ENCODE data around the gene UNKL. TPM values are rescaled to one million over a fixed set of nuclear protein-coding genes. Genes with fewer than 3 reads are reported as not detected.
A peak's percentile ranks its signal among the peaks of the same experiment; 100 is the strongest.
"Not testable (repeated sequence)": the region's sequence is repeated elsewhere in the genome, so short reads cannot be mapped to it uniquely, and the experiment has no call there.

The UNKL gene
- total RNA-seq, 2 experiments from 2014 or later = 19.6 to 24.9 TPM

DNA sequence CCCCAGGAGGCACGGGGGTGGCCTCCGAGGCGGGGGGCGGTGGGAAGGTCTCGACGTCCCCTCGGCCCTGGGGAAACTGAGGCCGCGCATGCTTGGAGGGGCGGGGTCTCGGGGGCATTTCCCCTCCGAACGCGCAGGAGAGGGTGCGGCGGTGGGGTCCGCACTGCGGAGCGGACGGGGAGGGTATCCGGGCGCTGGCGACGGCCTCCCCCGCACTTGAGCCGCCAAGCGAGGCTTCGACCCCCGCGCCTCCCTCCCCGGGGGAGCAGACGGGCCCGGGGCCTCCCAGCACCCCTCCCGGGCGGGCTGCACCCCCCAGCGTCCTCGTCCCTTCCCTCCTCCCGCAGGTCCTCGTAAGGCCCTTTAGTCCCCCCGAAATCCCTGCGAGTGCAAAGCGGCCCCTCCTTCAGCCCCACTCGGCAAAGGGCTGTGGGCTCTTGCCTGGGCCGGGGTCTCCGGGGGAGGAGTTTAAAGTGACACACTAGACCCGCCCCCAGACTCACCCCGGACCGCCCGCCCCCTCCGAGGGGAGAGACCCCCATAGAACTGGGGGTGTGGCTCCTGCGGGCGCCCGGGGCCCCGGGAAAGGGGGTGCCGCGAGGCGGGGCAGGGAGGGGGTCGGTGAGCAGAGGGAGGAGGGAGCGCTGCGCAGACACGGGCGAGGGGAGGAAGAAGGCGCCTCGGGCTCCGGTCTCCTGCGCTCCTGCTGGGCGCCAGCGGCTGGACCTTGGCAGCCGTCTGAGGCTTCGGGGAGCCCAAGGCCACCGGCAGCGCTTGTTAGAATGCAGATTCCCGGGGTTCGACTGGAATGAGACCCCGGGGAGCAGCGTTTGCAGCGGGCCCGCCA lies 80.4 kb downstream of the UNKL start:
- ATAC-seq (no peak), DNase-seq (no peak)
- H3K4me1 Mint-ChIP-seq (ENCODE audit: low read depth) = peaks cover 15% of the 10 kb centered on the region
- H3K27ac Mint-ChIP-seq = no peak overlapping the region
- CTCF ChIA-PET = interaction anchor here (1.2 kb wide), 1 partner anchor 29 kb away, joined by 5 read pairs; no protein-coding TSS in a partner anchor
- no peak overlapping the region for H3K4me3 Mint-ChIP-seq
- H3K9me3 Mint-ChIP-seq (ENCODE audit: insufficient read depth) = no peaks in the 10 kb centered on the region
- H3K36me3 Mint-ChIP-seq (ENCODE audit: low read depth) = no peaks in the 10 kb centered on the region
- H3K27me3 Mint-ChIP-seq (ENCODE audit: low read depth) = peaks cover 30% of the 10 kb centered on the region
- POLR2A ChIA-PET = interaction anchor here (0.5 to 1.5 kb wide), 2 partner anchors 22 to 23 kb away, joined by 3 read pairs; no protein-coding TSS in a partner anchor

DNA sequence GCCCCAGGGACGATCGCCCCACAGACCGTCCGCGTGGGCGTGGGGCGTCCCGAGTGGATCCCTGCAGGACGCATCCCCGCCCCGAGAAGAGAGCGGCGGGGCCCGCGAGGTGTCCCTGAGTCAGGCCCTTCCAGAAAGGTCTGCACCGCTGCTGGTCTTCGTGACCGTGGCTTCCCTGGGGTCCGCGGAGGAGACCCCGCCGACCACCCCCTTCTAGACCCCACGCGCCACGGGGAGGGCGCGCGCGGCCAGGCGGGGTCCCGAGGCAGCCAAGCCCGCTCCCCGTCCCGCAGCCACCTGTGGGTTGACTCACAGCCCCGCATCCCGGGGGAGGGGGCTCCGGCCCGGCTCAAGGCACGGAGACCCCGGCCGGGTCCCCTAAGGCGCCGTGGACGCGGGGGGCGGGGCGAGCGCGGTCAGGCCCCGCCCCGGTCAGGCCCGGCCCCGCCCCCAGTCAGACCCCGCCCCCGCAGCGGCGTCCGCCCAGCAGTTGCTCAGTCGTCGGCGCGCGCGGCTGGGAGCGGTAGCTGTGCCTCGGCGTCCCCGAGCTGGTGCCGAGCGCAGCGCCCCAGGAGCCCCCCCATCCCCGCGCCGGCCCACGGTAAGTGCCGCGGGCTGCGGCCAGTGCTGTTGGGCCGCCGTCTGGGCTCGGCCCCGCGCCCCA lies 81.2 kb downstream of the UNKL start, which contains the start of gene BAIAP3:
Gene BAIAP3, plus strand, starts transcription at position 497 of the 664 bp plus-strand sequence. CDS start 4,905 bp downstream, outside the sequence.
- ChIA-PET CTCF (interaction anchor here (1.0 kb wide), 1 partner anchor 33 kb away, joined by 3 read pairs; no protein-coding TSS in a partner anchor), POLR2A (interaction anchor here (1.5 to 3.0 kb wide), 3 partner anchors 18 to 24 kb away, joined by 3 to 15 read pairs (median 3); partner anchors contain the start of gene UBE2I)
- Mint-ChIP-seq H3K4me1 (ENCODE audit: low read depth) (peaks cover 15% of the 10 kb centered on the region), H3K4me3 (peak within 1 kb of the TSS; percentile 36), H3K9me3 (ENCODE audit: insufficient read depth) (no peaks in the 10 kb centered on the region), H3K27me3 (ENCODE audit: low read depth) (peaks cover 30% of the 10 kb centered on the region), H3K36me3 (ENCODE audit: low read depth) (no peaks in the 10 kb centered on the region), H3K27ac (no peak within 1 kb of the TSS)
- peak; percentile 60 for DNase-seq
- ATAC-seq = peak; percentile 55

DNA sequence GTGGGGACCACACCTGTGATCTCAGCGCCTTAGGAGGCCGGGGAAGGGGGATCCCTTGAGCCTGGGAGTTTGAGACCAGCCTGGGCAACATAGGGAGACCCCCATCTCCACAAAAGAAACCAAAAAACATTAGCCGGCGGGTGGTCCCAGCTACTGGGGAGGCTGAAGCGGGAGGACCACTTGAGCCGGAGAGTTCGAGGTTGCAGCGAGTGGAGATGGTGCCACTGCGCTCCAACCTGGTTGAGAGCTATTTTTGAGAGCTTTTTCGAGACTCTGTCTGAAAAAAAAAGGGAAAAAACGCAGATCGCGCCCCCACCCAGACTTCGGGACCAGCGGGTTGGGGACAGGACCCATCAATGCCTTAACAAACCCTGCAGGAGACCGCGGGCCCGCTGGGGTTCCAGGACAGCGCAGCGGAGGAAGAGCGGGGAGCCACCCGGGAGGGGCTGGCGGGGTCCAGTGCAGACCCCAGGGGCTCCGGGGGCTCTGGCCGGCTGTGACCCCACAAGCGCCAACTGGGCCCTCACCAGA lies 81.8 kb downstream of the UNKL start:
- Mint-ChIP-seq H3K27me3 (ENCODE audit: low read depth) (peaks cover 30% of the 10 kb centered on the region), H3K27ac (no peak overlapping the region), H3K36me3 (ENCODE audit: low read depth) (no peaks in the 10 kb centered on the region), H3K9me3 (ENCODE audit: insufficient read depth) (no peaks in the 10 kb centered on the region), H3K4me1 (ENCODE audit: low read depth) (peaks cover 15% of the 10 kb centered on the region), H3K4me3 (peak overlapping the region; percentile 36)
- DNase-seq (no peak), ATAC-seq (no peak)
- CTCF ChIA-PET = interaction anchor here (1.0 to 2.0 kb wide), 2 partner anchors 10 to 32 kb away, joined by 3 to 8 read pairs; no protein-coding TSS in a partner anchor
- POLR2A ChIA-PET = interaction anchor here (1.3 to 3.0 kb wide), 4 partner anchors 10 to 23 kb away, joined by 3 to 15 read pairs (median 4); partner anchors contain the start of gene UBE2I

DNA sequence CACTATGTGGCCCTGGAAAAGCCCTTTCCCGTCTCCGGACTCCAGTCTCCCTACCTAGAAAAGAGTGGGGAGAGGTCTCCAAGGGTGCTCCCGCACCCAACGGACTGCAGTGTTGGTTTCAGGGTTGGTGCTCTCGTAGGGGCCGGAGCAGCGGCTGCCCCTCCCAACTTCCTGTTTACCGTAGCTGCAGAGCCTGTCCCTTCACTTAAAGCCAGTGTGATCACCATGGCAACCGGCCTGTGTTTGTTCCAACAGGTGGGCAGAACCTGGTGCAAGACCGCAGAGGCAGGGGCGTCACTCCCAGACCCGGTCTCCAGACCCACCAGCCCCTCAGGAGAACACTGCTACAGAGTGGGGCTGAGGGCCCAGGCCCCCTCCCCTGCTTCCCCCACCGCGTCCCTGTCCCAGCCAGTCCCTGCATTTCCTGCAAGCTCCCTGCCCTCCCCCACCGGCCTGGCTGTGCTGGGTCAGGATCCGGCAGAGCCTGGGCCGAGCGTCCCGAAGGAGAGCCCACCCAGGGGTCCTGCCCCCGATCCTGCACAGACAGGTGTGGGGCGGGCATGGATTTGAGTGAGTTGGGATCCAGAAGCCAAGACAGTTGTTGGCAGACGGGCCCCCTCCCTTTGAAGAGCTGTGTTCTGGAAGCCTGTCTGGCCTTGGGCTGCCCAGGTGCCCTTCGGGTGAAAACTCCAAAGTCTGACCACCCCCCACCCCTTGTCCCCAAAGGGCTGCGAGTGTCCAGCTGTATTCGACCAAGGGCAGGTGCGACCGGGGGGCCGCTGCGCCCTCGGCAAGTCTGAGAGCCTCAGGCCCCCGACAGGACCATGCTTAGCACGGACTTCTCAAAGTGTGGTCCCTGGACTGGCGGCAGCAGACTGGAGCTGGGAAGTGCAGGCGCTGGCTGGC lies 82.5 kb downstream of the UNKL start:
- peak; percentile 86 for DNase-seq
- Mint-ChIP-seq H3K27ac (no peak overlapping the region), H3K4me1 (ENCODE audit: low read depth) (peaks cover 15% of the 10 kb centered on the region), H3K36me3 (ENCODE audit: low read depth) (no peaks in the 10 kb centered on the region), H3K27me3 (ENCODE audit: low read depth) (peaks cover 30% of the 10 kb centered on the region), H3K9me3 (ENCODE audit: insufficient read depth) (no peaks in the 10 kb centered on the region), H3K4me3 (peak overlapping the region; percentile 17)
- ATAC-seq = peak; percentile 65
- ChIA-PET CTCF (interaction anchor here (1.0 to 2.0 kb wide), 2 partner anchors 11 to 31 kb away, joined by 3 to 8 read pairs; no protein-coding TSS in a partner anchor), POLR2A (interaction anchor here (0.6 to 3.0 kb wide), 5 partner anchors 11 to 346 kb away, joined by 3 to 15 read pairs (median 5); partner anchors contain the start of genes JPT2 and UBE2I)

DNA sequence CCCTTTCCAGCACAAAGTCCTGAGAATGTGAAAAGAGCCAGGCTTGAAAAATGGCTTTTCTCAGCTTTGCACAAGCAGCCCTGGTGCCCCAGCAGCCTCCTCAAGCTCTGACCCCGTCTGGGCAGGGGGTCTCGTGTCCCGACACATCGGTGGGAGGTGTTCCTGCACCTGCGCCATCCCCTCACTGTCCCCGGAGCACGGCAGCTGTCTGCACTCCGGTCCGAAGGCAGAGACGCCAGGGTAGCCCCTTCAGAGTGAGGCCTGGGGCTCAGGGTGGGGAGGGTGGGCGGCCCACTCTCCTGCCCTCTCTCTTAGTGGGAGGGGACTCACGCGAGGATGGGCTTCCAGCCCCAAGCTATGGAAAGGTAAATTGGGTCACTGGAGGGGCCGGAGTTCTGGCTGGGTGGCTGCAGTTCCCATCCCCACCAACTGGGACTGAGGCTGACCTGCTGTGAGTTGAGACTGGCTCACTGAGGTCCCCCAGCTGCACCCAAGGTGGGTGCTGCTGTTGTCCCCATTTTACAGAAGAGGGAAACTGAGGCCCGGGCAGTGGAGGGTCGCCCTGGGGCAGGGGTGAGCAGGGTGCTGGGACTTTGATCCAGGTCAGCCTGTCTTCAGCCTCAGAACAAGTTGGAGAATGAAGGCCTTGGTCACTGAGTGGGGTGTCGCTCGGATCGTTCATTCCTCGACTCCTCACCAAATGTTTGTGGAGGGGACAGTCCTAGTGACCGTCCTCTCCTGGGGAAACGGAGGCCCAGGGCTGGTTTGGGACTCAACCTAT lies 83.4 kb downstream of the UNKL start:
- H3K36me3 Mint-ChIP-seq (ENCODE audit: low read depth) = peaks cover 3% of the 10 kb centered on the region
- no peaks in the 10 kb centered on the region for H3K9me3 Mint-ChIP-seq (ENCODE audit: insufficient read depth)
- no peak overlapping the region for H3K4me3 Mint-ChIP-seq
- peaks cover 27% of the 10 kb centered on the region for H3K27me3 Mint-ChIP-seq (ENCODE audit: low read depth)
- peaks cover 15% of the 10 kb centered on the region for H3K4me1 Mint-ChIP-seq (ENCODE audit: low read depth)
- no peak overlapping the region for H3K27ac Mint-ChIP-seq
- ChIA-PET CTCF (interaction anchor here (1.2 to 2.0 kb wide), 2 partner anchors 11 to 19 kb away, joined by 3 to 8 read pairs; no protein-coding TSS in a partner anchor), POLR2A (interaction anchor here (0.6 to 3.0 kb wide), 5 partner anchors 11 to 347 kb away, joined by 3 to 15 read pairs (median 5); partner anchors contain the start of genes JPT2 and UBE2I)
- DNase-seq = no peak
- ATAC-seq = no peak

DNA sequence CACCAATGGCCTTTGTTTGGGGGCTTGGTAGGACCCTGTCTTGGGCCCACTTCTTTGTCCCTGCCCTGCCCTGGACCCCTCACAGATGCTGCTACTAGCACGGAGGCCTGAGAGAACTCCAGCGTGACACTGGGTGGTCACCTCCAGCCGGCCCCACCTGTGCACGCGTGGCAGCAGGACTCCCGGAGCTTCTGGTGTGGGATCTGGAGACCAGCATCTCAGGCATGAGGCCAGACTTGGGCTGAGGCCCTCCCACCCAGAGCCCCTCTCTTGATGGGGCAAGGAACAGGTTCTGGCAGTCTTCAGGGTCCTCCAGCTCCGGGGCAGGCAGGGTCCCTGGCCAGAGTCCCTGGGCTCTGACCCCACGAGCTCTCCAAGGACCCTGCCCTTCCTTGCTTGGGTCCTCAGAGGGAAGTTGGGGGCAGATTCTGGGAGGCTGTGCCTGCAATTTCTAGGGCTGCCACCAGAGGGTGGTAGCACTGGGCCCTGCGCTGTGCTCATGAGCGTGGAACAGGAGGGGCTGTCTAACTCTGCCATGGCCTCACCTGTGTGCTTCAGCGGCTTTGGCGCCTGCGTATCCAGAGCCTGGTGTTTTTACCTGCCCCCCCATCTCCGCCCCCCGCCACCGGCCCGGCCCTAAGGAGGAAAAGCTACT lies 84.1 kb downstream of the UNKL start:
- Mint-ChIP-seq H3K4me1 (ENCODE audit: low read depth) (peaks cover 15% of the 10 kb centered on the region), H3K27ac (no peak overlapping the region), H3K9me3 (ENCODE audit: insufficient read depth) (no peaks in the 10 kb centered on the region), H3K36me3 (ENCODE audit: low read depth) (peaks cover 4% of the 10 kb centered on the region), H3K4me3 (no peak overlapping the region), H3K27me3 (ENCODE audit: low read depth) (peaks cover 22% of the 10 kb centered on the region)
- ChIA-PET POLR2A (interaction anchor here (1.3 to 3.0 kb wide), 2 partner anchors 20 to 21 kb away, joined by 4 to 15 read pairs; partner anchors contain the start of gene UBE2I), CTCF (interaction anchor here (1.2 to 2.0 kb wide), 2 partner anchors 12 to 19 kb away, joined by 3 to 8 read pairs; no protein-coding TSS in a partner anchor)
- no peak for ATAC-seq
- DNase-seq = no peak

DNA sequence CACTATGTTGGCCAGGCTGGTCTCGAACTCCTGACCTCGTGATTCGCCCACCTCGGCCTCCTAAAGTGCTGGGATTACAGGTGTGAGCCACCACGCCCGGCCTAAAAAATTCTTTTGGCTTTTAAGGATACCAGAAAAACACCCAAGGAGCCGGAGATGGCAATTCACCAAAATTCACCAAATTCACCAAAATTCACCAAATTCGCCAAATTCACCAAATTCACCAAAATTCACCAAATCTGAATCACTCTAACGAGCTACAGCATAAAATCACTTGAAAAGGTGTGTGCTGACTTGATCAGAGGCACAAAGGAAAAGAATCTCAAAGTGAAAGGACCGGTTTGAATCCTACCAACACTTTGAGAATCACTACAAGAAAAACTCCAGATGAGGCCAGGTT lies 85.5 kb downstream of the UNKL start:
- DNase-seq; H3K4me3 Mint-ChIP-seq; H3K27ac Mint-ChIP-seq; H3K9me3 Mint-ChIP-seq (ENCODE audit: insufficient read depth); CTCF ChIA-PET; ATAC-seq: not testable (repeated sequence)
- Mint-ChIP-seq H3K27me3 (ENCODE audit: low read depth) (peaks cover 13% of the 10 kb centered on the region), H3K4me1 (ENCODE audit: low read depth) (peaks cover 15% of the 10 kb centered on the region), H3K36me3 (ENCODE audit: low read depth) (peaks cover 10% of the 10 kb centered on the region)
- POLR2A ChIA-PET = interaction anchor here (1.2 kb wide), 1 partner anchor 18 kb away, joined by 3 read pairs; no protein-coding TSS in a partner anchor

DNA sequence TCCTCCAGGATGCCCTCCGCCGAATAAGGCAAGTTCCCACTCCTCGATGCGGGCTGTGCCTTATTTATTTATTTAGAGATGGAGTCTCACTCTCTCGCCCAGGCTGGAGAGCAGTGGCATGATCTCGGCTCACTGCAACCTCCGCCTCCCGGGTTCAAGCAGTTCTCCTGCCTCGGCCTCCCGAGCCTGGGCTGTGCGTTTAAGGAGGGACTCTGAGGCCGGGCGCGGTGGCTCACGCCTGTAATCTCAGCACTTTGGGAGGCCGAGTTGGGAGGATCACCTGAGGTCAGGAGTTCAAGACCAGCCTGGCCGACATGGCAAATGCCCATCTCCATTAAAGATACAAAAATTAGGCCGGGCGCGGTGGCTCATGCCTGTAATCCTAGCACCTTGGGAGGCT lies 86.4 kb downstream of the UNKL start:
- POLR2A ChIA-PET; H3K9me3 Mint-ChIP-seq (ENCODE audit: insufficient read depth); H3K4me3 Mint-ChIP-seq; H3K27ac Mint-ChIP-seq; CTCF ChIA-PET; ATAC-seq; DNase-seq: not testable (repeated sequence)
- peaks cover 16% of the 10 kb centered on the region for H3K36me3 Mint-ChIP-seq (ENCODE audit: low read depth)
- H3K27me3 Mint-ChIP-seq (ENCODE audit: low read depth) = peaks cover 13% of the 10 kb centered on the region
- H3K4me1 Mint-ChIP-seq (ENCODE audit: low read depth) = peaks cover 15% of the 10 kb centered on the region

DNA sequence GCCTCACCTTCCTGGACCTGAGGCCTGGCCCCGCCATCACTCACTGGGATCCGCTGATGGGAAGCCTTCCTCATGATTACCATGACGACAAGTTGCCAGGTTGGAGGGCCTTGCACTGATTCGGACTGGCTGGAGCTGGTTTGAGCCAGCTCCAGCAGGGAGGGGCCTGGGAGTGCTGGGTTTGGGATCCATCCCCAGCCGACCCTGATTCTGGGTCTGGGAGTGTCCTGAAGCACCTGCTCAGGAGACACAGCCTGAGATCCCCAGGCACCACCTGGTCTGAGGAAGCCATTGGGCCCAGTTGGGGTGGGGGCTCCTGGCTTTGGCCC lies 86.9 kb downstream of the UNKL start:
- H3K4me3 Mint-ChIP-seq = no peak overlapping the region
- ChIA-PET CTCF (no interaction called here), POLR2A (no interaction called here)
- H3K27ac Mint-ChIP-seq = no peak overlapping the region
- H3K9me3 Mint-ChIP-seq (ENCODE audit: insufficient read depth) = no peaks in the 10 kb centered on the region
- peaks cover 16% of the 10 kb centered on the region for H3K36me3 Mint-ChIP-seq (ENCODE audit: low read depth)
- no peak for DNase-seq
- ATAC-seq = no peak
- H3K27me3 Mint-ChIP-seq (ENCODE audit: low read depth) = peaks cover 10% of the 10 kb centered on the region
- peaks cover 12% of the 10 kb centered on the region for H3K4me1 Mint-ChIP-seq (ENCODE audit: low read depth)
